ENCODE measurements around the gene CDH23.

The CDH23 gene

DNA sequence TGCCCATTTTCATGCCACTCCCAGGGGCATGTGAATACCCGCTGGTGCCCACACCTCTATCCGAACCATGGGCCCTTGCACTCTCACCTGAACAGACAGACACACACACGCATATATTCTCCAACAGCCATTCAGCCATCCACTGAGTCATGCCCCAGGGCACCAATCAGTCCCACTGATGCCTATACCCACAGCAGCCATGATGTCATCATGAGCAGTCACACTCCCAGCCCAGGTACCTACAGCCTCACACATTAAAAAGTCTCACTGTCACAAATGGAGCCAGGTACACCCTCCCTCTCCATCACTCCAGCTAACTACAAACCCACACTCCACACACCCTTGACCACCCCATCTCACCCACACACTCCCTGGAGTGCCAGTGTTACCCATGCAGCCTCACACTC, 364.4 kb downstream of the CDH23 start:
- DNase-seq (ENCODE audit: insufficient read length, low spot score): no peak
- no peak for FAIRE-seq

DNA sequence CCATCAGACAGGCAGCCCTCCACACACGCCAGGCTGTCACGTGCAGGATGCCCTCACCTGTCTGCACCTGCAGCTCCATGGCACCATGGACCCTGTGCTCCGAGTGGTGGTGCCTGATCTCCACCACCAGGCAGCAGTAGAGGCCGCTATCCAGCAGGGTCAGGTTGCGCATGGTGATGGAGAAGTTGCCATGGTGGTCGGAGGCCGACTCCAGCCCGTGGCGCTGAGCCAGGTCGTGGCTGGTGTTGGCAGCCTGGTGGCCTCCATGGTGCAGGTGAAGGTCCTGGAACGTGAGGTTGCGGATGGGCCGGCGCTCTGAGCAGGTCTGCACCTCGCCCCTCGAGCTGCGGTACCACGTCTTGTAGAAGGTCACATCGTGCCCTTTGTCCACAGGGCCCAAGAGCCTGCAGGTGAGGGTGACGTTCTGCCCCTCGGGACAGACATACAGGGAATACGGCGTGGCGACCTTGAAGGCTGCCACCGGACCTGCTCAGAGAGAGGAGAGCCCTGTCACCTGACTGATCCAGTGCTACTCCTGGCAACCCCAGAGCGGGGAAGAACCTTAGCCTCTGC, 364.9 kb downstream of the CDH23 start:
- FAIRE-seq (no peak), DNase-seq (ENCODE audit: insufficient read length, low spot score) (no peak)

DNA sequence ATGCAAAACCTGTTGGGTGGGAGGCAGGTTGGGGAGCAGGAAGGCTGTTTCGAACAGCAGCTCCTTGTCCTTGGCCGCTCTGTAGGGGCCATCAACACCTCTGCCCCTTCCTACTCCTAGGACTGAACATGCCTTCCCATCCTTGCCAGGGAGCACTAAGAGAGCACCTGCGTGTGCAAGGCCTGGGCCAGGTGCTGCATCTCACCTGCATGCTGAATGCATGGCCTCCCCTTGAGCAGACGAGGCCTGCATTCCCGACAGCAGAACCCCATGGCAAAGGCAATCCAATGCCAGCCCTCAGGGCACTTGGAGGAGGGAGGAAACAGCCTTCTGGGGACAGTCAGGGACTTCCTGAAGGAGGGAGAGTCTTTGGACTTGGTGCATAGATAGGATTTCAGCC, 365.6 kb downstream of the CDH23 start:
- FAIRE-seq (no peak), DNase-seq (ENCODE audit: insufficient read length, low spot score) (no peak)

DNA sequence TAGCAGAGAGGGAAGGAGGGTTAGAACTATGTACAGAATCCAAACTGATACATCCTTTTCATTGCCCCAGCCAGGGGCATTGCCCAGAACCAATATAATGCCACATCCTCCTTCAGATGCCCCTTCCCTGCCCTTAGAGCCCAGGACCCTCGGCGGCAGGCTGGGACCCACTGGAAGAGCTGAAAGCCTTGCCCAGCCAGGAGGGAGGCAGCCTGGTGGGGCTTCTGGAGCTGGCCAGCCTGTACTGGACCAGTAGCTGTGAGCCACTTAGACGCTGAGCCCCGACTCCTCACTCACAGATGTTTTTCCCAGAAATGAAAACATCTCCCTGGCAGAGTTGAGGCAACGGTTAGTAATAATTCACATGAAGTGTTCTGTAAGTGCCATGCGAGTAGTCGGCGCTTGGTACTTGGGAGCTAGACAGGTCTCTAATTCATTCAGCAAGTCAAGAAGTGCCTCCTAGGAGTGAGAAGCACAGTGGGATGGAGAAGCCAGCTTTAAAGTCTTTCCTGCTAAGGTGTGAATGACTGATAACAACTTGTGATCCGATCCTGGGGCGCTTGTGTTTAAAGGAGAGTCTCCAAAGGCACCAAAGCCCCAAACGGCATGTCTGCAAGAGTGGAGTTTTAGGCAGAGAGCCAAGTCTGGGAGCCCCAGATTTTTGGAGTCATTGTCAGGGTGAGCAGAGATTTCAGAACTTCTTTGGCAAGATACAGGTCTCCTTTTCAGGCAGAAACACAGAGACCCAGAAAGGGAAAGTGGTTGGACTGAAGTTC, 366.8 kb downstream of the CDH23 start:
- DNase-seq (ENCODE audit: insufficient read length, low spot score) (no peak), FAIRE-seq (no peak)

DNA sequence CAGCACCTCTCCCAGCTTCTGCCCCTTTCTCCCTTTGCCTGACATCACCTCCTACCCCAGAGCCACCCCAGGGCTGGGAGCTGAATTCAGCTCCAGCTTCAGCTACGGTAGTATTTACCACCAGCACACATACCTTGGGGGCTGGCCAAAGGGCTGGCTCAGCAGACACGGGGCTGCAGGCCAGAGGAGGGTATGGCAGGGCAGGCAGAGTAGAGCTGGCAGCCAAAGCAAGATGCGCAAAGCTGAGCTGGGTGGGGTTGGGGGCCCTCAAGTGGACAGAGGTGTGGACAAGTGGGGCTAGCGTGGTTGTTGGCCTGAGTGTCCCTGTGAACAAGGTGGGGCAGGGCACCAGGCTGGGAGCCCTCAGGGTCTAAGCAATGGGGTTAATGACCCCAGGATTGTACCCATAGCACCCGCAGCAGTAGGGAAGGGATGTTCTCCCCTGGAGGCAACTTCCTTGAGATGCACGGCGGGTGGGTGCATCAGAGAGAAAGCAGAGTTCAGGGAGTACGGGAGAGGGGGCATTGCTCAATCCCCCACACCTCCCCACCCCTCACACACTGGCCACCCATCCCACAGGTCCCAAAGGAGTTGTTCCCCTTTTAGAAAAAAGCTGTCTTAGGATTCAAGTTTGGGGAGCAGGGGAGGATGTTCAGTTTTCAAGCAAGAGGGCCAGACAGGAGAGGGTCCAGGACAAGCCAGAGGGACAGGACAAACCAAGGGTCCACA, 368.6 kb downstream of the CDH23 start:
- FAIRE-seq (no peak), DNase-seq (ENCODE audit: insufficient read length, low spot score) (no peak)

DNA sequence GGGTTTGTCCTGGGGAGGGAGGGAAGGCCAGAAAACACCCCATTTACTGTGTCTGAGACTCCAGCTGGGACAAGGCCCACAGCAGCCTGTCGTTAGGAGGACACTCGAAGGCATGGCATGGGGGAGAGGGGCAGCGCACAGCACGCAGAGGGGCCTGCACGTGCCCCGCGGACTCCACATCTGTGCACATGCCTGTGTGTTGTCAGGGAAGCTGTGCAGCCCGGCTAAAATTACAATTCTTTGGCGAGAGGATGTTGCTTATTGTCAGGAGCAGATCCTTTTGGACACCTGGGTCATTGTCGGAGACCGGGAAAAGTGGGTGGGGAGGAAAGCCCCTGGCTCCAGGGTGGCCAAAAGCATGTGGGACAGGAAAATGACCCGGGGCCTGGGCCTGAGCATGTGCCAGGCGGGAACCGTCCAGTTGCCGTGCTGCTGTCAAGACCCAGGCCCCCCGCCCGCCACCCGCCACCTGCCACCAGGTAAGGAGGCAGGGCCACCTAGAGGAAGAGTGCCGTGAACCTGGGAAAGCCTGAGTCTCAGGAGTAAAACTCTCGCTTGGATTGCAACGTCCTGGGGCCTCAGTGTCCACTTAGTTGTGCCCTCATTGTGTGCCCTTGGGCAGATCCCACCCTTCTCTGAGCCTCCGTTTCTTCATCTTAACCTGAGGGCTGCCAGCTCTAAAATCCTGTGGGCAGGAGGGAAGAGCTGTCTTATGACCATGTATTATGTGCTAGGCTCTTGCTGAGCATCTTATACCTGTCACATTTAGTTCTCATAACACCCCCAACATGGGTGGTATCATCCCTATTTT, 369.4 kb downstream of the CDH23 start:
- FAIRE-seq (no peak), DNase-seq (ENCODE audit: insufficient read length, low spot score) (no peak)

DNA sequence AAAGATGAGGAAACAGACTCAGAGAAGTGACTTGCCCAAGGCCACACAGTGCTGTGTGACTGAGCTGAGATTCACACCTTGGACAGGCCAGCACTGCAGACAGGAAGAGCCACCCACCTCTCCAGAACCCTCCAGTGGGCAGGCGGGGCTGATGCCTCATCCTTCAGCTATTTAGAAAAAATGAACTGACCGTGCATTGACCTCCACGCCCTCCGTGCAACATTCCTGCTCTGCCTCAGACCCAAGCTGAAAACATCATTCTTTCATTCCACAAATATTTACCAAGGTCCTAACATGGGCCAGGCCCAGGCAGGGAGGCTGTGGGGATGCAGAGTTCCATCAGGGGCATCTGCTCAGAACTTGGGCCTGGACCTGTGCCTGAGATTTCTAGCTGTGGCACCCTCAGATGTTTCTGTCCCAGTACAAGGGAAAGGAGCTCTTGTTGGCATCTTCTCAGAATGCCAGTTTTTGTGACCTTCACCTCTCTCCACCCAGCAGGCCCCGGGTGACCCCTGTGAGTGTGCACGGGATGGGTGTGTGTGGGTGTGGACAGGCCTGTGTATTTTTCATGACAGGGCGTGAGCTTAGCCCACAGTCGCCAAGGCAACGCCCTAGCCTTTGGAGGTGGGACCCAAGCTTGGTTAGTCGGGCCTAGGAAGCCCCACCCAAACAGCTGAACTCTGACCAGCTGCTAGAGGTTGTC, 370.1 kb downstream of the CDH23 start:
- DNase-seq (ENCODE audit: insufficient read length, low spot score) (no peak), FAIRE-seq (peak; percentile 21)

DNA sequence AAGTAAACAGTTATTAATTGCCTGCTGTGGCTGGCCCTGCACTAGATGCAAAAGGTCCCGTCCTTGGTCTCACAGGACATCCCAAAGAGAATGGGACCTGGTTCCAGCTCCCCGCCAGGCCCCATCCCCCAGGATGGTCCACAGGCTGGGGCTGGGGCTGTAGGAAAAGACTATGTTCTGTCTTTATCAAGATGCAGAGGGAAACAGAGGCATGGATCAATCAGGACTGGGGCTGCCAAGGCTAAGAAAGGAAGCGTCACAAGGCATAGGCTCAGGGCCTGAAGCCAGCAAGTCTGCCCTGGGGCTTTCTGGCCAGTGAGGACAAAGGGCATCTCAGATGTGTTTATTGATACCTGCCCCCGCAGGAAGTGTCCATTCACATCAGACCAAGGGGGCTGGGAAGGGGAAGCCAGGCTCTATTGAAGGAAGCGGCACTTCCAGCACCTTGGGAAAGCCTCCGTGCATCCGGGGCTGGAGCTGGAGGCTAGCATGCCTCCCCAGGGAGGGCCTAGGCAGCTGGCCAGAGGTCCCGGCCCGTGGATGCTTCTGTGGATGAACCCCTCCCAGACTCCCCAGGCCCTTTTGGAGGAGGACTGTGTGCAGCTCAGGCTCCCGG, 370.8 kb downstream of the CDH23 start:
- no peak for FAIRE-seq
- DNase-seq (ENCODE audit: insufficient read length, low spot score): no peak

DNA sequence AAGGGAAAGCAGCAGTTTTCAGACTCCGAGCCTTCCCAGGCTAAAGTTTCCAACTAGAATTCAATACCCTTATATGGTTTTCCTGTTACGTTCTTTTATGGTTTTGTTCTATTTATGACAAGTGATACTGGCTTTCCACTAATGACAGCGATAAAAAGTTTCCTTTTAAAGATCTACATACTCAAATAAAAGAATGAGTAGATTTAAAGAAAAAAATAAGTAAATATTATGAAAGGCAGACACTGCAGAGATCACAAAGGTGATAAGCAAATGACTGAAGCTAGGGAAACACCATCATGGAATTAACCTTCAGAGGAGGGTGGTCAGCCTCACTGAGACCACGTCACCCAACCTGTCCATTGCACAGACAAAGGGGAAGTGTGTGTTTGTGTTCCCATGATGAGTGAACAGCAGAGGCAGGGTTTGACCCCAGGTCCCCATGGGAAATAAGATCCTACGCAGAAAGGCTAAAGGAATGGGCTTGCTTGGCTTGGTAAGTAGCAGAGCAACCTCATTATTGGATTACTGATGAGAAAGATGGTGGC, 372.6 kb downstream of the CDH23 start:
- DNase-seq (ENCODE audit: insufficient read length, low spot score) (no peak), FAIRE-seq (peak; percentile 81)

DNA sequence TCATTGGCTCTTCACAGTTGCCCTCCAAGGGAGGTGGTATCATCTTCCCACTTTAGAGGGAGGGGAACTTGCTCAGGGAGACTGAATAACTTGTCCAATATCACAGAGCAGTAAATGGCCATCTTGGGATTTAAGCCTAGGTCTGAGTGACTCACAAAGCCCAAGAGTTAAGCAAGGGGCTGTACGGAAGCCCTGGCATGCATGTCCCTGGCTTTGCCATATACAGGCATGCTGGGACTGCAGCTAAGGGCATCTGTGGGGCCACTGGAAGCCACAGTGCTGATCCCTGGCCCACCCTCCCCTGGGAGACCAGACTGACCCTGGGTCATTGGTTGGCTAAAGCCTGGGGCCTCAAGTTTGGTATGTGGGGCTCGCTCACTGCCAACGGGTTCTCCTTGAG, 373.5 kb downstream of the CDH23 start:
- DNase-seq (ENCODE audit: insufficient read length, low spot score) (no peak), FAIRE-seq (no peak)

DNA sequence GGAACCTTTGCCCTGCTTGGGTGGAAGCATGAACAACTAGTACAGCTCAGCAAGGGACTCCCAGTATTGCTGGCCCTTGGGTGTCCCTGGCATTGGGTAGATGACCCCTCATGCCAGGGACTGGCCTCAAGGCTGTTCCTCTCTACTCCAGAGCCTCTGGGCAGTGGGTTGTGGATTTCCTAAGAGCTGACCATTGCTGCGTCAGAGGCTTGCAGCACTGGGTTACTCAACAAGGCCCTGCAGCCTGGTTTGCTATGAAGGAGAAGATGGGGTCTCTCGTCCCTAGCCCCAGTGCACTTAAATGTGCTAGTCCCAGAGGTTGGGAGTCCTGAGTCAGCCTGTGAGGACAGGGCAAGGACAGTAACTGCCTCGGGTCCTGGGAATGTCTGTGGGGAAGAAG, 374.1 kb downstream of the CDH23 start:
- FAIRE-seq: no peak
- no peak for DNase-seq (ENCODE audit: insufficient read length, low spot score)

DNA sequence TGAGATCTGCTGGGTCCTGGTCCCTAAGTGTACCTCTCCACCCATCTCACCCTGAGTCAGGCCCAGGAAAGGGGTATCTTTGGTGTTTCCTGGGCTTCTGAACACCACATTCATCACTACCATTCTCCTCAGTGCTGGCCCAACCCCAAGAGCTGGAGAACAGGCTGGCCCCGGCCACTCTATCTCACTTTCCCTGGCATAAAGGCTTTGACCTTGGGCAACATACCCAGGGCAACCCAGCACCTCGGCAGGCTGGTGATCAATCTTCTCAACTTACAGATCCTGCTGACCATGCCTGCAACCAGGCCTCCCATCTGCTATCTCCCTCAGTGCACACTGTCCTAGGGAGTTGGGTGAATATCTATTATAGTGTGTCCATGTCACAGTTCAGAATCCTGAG, 374.5 kb downstream of the CDH23 start:
- FAIRE-seq: no peak
- no peak for DNase-seq (ENCODE audit: insufficient read length, low spot score)

DNA sequence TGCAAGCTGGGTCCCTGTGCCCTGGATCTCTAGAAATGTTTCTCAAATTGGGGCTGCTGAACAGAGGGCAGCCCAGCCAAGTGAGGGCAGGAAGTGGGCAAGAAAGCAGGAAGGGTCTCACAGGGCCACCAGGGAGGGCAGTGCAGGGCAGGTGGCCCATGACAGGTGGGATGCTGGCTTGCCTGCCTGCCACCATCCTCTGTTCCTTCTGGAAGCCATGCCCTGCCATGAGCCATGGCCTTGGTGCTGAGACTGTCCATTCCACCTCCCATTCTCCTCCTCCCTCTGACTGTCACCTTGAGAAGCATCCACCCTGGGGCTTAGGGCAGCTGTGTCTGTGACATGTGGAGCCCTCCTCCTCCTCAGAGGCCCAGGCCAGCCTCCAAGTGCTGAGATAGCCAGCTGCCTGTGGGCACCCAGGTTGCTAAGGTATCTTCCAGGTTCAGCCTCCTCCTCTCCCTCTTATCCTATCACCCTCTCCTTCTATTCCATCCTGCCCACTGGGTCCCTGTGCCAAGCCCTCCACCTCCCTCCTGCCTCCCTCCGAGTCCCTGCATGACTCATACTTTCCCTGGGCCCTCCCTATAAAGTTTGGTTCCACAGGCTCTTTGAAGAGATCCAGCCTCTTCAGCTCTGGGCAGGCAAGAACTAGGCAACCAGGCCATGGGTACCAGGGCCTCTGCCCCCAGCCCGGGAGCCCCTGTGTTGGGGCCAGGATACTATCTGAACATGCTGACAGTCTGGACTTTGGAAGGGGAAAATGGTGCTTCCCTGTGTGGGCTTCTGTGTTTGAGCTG, 375.3 kb downstream of the CDH23 start:
- FAIRE-seq (no peak), DNase-seq (ENCODE audit: insufficient read length, low spot score) (no peak)

DNA sequence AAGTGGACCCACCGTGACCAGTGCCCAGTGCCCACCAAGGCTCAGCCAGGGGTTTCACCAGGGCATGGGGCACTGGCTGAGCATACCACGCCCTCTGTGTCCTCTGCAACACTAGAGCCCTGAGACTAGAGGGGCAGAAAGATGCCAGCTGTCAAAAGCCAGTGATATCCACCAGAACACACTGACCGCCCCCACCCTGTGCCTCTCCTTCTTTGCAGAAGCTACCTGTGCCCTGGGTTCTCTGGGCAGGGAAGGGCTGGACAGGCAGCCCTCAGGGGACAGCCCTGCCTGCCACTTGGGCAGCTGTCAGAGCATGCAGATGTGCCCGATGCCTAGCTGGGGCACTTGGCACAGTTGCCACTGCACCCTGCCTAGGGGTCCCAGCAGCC, 376.1 kb downstream of the CDH23 start:
- FAIRE-seq: no peak
- DNase-seq (ENCODE audit: insufficient read length, low spot score): no peak

DNA sequence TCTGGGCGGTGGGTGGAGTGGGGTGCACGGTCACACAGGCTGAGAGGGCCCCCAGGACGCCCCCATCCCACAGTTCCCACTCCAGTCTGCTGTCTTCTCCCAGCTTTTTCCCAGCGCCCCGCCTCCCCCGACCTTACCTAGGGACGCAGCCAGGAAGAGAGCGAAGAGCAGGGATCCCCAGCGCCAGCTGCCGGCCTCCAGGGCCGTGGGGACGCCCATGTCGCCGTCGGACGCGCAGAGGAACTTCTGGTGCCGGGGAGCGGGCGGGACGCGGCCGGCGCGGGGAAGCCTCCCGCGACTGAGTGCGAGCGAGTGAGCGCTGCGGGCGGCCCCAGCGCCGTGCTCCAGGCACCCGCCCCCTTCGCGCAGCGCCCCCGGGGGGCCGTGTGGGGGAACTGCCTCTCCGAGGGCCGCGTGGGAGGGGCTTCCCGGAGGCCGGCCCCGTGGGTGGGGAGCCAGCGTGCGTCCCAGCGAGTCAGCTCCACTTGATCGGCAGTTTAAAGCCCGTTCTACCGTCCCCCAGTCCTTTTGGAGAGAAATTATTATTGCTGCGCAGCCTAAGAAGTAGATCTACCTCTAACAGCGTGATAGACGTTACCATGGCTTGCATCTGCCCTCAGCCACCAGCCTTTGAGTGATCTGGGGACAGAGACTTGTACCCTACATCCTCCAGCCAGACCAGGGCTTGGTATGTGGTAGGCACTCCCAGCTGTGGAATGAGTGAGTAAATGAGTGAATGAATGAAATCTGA, 376.7 kb downstream of the CDH23 start, which contains the start of gene VSIR:
VSIR (minus strand) TSS at position 300 of the 751 bp plus-strand sequence; CDS start at position 219, 81 bp downstream.
- FAIRE-seq: peak; percentile 18

DNA sequence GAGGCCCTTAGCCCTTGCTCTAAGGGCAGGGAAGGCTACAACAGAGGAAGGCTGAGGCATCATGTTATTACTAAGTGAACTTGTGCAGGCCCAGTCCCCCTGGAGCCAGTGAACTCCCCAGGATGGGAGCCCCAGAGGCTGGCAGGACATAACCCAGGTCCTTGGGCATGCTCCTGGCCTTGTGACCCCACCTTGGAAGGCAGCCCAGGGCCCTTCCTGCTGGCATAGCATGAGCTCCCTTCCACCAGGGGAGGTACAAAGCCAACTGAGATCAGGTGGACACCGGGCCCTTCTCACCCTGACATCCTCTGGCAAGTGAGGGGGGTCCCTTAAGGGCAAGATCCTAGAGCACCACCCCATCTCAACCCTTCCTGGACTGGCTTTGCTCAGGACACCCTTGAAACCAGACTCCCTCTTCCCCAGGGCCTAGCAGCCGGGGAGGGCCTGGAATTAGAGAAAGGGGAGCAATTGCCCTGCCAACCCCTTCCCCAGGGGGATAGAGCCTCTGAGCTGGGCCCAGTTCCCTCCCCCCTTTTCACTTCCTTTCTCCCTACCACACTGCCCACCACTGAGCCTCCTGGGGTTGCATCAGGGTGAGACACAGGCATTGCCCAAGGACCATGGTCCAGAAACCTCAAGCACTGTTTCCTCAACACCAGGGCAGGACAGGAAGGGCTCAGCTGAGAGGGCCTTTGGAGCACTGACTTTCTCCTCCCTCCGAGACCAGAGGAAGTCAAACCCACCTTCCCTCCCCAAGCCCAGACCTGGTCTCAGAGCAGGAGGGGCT, 378.4 kb downstream of the CDH23 start:
- no peak for FAIRE-seq
- DNase-seq (ENCODE audit: insufficient read length, low spot score): no peak

More for the DNA sequence above, 376.7 kb downstream of the CDH23 start, which contains the start of gene VSIR:
- DNase-seq (ENCODE audit: insufficient read length, low spot score): peak; percentile 74

DNA sequence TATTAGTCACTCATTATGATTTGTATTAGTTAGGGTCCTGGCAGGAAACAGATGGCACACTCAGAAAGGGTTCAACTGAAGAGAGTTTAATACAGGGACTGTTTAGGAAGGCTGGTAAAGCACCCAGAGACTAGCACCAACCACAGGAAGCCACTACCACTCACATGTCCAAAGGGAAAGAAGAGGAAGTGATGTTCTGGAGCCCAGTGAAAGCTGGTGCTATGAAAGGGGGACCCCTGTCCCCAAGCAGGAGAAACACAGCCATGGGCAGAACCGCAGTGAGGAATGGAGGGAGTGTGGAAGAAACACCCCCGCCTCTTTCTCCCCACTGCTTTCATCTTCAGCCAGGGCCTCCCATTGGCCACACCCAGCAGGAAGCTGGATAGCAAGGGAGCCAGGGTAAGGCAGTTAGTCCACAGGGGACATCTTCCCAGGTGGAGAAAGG, 379.8 kb downstream of the CDH23 start:
- no peak for FAIRE-seq
- no peak for DNase-seq (ENCODE audit: insufficient read length, low spot score)
